Esophagus muscularis mucosa (tissue), 4 donors: ENCODE data around the gene MOB1A. TPM values are rescaled to one million over a fixed set of nuclear protein-coding genes. Genes with fewer than 3 reads are reported as not detected.
"Not testable (repeated sequence)": the region's sequence is repeated elsewhere in the genome, so short reads cannot be mapped to it uniquely, and the experiment has no call there.

ENCODE experiments used
- DNase-seq: peaks from one replicate; pipeline ENCODE4 v3.0.0-alpha.2; 2017; ENCODE audit errors: extremely low spot score
- H3K27ac ChIP-seq, 4 donors: fragments of 200-600 bp; sonication (generic); replicated peaks in 1 of 4; 1 replicate in 3 of 4; 2 replicates in 1 of 4; pipeline ENCODE4 v1.5.1; 2016 to 2019; ENCODE audit warnings: mild to moderate bottlenecking in 1 of 4
- H3K27me3 ChIP-seq, 4 donors: fragments of 200-600 bp; sonication (generic); one replicate each; pipeline versions ENCODE4 v1.5.1 to v1.6.0; 2016 to 2019
- H3K36me3 ChIP-seq, 4 donors: fragments of 200-600 bp; sonication (generic); one replicate each; pipeline ENCODE4 v1.5.1; 2016 to 2019
- H3K4me1 ChIP-seq, 4 donors: fragments of 200-600 bp; sonication (generic); one replicate each; pipeline ENCODE4 v1.5.1; 2016 to 2019
- H3K4me3 ChIP-seq, 4 donors: fragments of 200-600 bp; sonication (generic); 1 replicate in 2 of 4; 2 replicates in 2 of 4; pipeline ENCODE4 v1.5.1; 2016 to 2019; ENCODE audit warnings: mild to moderate bottlenecking in 4 of 4, moderate library complexity in 1 of 4
- H3K9me3 ChIP-seq, 4 donors: fragments of 200-600 bp; sonication (generic); 1 replicate in 3 of 4; 2 replicates in 1 of 4; pipeline ENCODE4 v1.5.1; 2016 to 2019
- CTCF ChIP-seq, 3 experiments: fragments of 200-600 bp in 2 of 3; fragments of 450-650 bp in 1 of 3; sonication (generic) in 2 of 3; IDR thresholded peaks; one replicate each; pipeline ENCODE4 v1.5.1; 2017 to 2019; ENCODE audit warnings: antibody characterized with exemption in 3 of 3, mild to moderate bottlenecking in 2 of 3, moderate library complexity in 1 of 3
- EP300 ChIP-seq: sonication (generic); formaldehyde crosslinking; IDR thresholded peaks from one replicate; pipeline ENCODE4 v1.6.1; 2017; ENCODE audit warnings: antibody characterized with exemption
- POLR2A ChIP-seq: fragments of 450-650 bp; IDR thresholded peaks from one replicate; pipeline ENCODE4 v1.6.1; 2017; ENCODE audit warnings: antibody characterized with exemption, moderate library complexity, mild to moderate bottlenecking, low read depth
- POLR2AphosphoS5 ChIP-seq, 2 donors: sonication (generic); formaldehyde crosslinking; IDR thresholded peaks; one replicate each; pipeline ENCODE4 v1.6.1; 2017; ENCODE audit warnings: antibody characterized with exemption in 2 of 2
- WGBS: methylation state at CpG from one replicate; pipeline ENCODE4 v1.1.5; 2018; 5-methylcytosine and 5-hydroxymethylcytosine counted together
- intact Hi-C: fragments of 100-400 bp; cut with DNase I; formaldehyde crosslinking; loops from one replicate; pipeline ENCODE4 v1.15.1; 2023
- total RNA-seq, 4 donors: library from RNA; depleted of rRNA; stranded (reverse); fragments of >200 nt; gene quantifications; one replicate each; pipeline versions ENCODE4 v1.1.0 to v1.2.1, GENCODE V29; 2016

The MOB1A gene
- total RNA-seq, 4 donors from 2014 or later: 102 to 129 (median 106) TPM

GRCh38 chr2:74219846-74220486 is 41.3 kb upstream of the MOB1A start:
- peaks cover 0 to 36% (median 16%) of the 10 kb centered on the region in 4 donors for H3K36me3 ChIP-seq
- no peak overlapping the region for H3K27ac ChIP-seq
- no peaks in the 10 kb centered on the region for H3K4me1 ChIP-seq
- no peaks in the 10 kb centered on the region for H3K9me3 ChIP-seq
- 92% methylated on average over 5 of the region's 5 CpGs for WGBS
- no peak for TF ChIP-seq EP300
- TF ChIP-seq CTCF (IDR thresholded peaks at IDR 0.05): no peak
- TF ChIP-seq POLR2A: no peak
- TF ChIP-seq POLR2AphosphoS5 (IDR thresholded peaks at IDR 0.05): no peak
- no peaks in the 10 kb centered on the region for H3K27me3 ChIP-seq
- DNase-seq: peak; percentile 47
- intact Hi-C loops: no loop called here
- no peak overlapping the region for H3K4me3 ChIP-seq

- no peak for TF ChIP-seq POLR2A
- TF ChIP-seq EP300: no peak
- TF ChIP-seq CTCF (IDR thresholded peaks at IDR 0.05): no peak
- no peak for TF ChIP-seq POLR2AphosphoS5 (IDR thresholded peaks at IDR 0.05)
- Histone ChIP-seq H3K4me3 (no peak overlapping the region), H3K4me1 (no peaks in the 10 kb centered on the region), H3K27me3 (no peaks in the 10 kb centered on the region), H3K9me3 (no peaks in the 10 kb centered on the region), H3K36me3 (peaks cover 11 to 56% (median 36%) of the 10 kb centered on the region in 4 donors), H3K27ac (no peak overlapping the region)
- WGBS: 75% methylated on average over 2 of the region's 2 CpGs
- intact Hi-C loops: no loop called here
- DNase-seq: no peak
Measured at GRCh38 chr2:74216642-74217041, 38.0 kb upstream of the MOB1A start.

GRCh38 chr2:74215771-74216170 is 37.1 kb upstream of the MOB1A start:
- H3K27me3 ChIP-seq, intact Hi-C loops, H3K4me3 ChIP-seq, H3K4me1 ChIP-seq, H3K27ac ChIP-seq, H3K9me3 ChIP-seq, DNase-seq: not testable (repeated sequence)
- H3K36me3 ChIP-seq: peaks cover 11 to 61% (median 37%) of the 10 kb centered on the region in 4 donors
- WGBS: 99% methylated on average over 6 of the region's 6 CpGs

GRCh38 chr2:74212702-74213410 is 34.2 kb upstream of the MOB1A start:
- Histone ChIP-seq H3K4me3 (no peak overlapping the region), H3K4me1 (no peaks in the 10 kb centered on the region), H3K27ac (no peak overlapping the region), H3K27me3 (no peaks in the 10 kb centered on the region), H3K9me3 (no peaks in the 10 kb centered on the region), H3K36me3 (peaks cover 11 to 80% (median 50%) of the 10 kb centered on the region in 4 donors)
- intact Hi-C loops: no loop called here
- no peak for DNase-seq
- TF ChIP-seq EP300: no peak
- TF ChIP-seq CTCF (IDR thresholded peaks at IDR 0.05): no peak
- TF ChIP-seq POLR2A: no peak
- TF ChIP-seq POLR2AphosphoS5 (IDR thresholded peaks at IDR 0.05): no peak
- 88% methylated on average over 3 of the region's 3 CpGs for WGBS

- 74% methylated on average over 6 of the region's 6 CpGs for WGBS
- no peak for DNase-seq
- H3K4me1 ChIP-seq: peaks cover 11 to 30% (median 16%) of the 10 kb centered on the region in 4 donors
- H3K9me3 ChIP-seq: no peaks in the 10 kb centered on the region
- TF ChIP-seq POLR2AphosphoS5 (IDR thresholded peaks at IDR 0.05) (no peak), EP300 (no peak), POLR2A (no peak), CTCF (IDR thresholded peaks at IDR 0.05) (no peak)
- peaks cover 0 to 45% (median 19%) of the 10 kb centered on the region in 4 donors for H3K36me3 ChIP-seq
- no peaks in the 10 kb centered on the region for H3K27me3 ChIP-seq
- H3K27ac ChIP-seq: peak overlapping the region in 2 of 4 donors; percentile 10 to 52
- no peak overlapping the region for H3K4me3 ChIP-seq
- intact Hi-C loops: no loop called here
Measured at GRCh38 chr2:74206180-74206688, 27.6 kb upstream of the MOB1A start.
